ENCODE data around the gene TAF4. TPM values are rescaled to one million over a fixed set of nuclear protein-coding genes. Genes with fewer than 3 reads are reported as not detected.

TAF4 gene
- total and polyA plus RNA-seq, 2 of the 13 experiments (the other 11 are each of a cell fraction or from before 2014, with no cell fraction given), result 5.9 to 12.0 TPM

GRCh38 chr20:62063315-62063980 is 2.2 kb downstream of the TAF4 start (continued):
- TF ChIP-seq ZNF407 (CRISPR knock-in tag; IDR thresholded peaks at IDR 0.05; ENCODE audit: not compliant biosample characterization) (no peak), ZNF263 (CRISPR knock-in tag; IDR thresholded peaks at IDR 0.05) (peak; percentile 38; the same call in 1 of the 2 replicates), ZFP82 (CRISPR knock-in tag; IDR thresholded peaks at IDR 0.05; ENCODE audit: borderline replicate concordance) (peak; percentile 22; the same call in 1 of the 2 replicates), SRSF1 (optimal IDR thresholded peaks at IDR 0.05; ENCODE audit: low read depth, low read length) (peak; percentile 43), GLMP (CRISPR knock-in tag; IDR thresholded peaks at IDR 0.05; ENCODE audit: borderline replicate concordance) (no peak), PATZ1 (CRISPR knock-in tag; IDR thresholded peaks at IDR 0.05) (0 out of 2 replicates have a peak, but pooled peaks have one; percentile 15), ATRX (CRISPR knock-in tag; IDR thresholded peaks at IDR 0.05; ENCODE audit: borderline replicate concordance) (no peak), TCF7 (IDR thresholded peaks at IDR 0.05; ENCODE audit: low read depth) (no peak), ZNF850 (CRISPR knock-in tag; conservative IDR thresholded peaks at IDR 0.05) (0 out of 2 replicates have a peak, but pooled peaks have one; percentile 14), RBFOX2 (IDR thresholded peaks at IDR 0.05; ENCODE audit: low read depth, low read length) (peak; percentile 32; the same call in 1 of the 2 replicates), BRF2 (CRISPR knock-in tag; IDR thresholded peaks at IDR 0.05) (peak; percentile 22; the same call in 1 of the 2 replicates)

Data from HepG2 (cell line).